Upper lobe of left lung (tissue), 6 donors: ENCODE measurements around the gene TMEM117. TPM values are rescaled to one million over a fixed set of nuclear protein-coding genes. Genes with fewer than 3 reads are reported as not detected.

Experiments
- ATAC-seq, 2 donors: fragments of 200-7000 bp; cut with Tn5 transposase; one replicate each; pipeline ENCODE4 v1.9.1; 2022; ENCODE audit warnings: mild to moderate bottlenecking in 2 of 2, moderate library complexity in 2 of 2; ENCODE audit not compliant: low FRiP score in 2 of 2
- DNase-seq, 2 donors: peaks; one replicate each; pipeline ENCODE4 v3.0.0-alpha.2; 2019 to 2020
- H3K27ac ChIP-seq, 4 donors: fragments of 200-600 bp; sonication (generic); one replicate each; pipeline ENCODE4 v1.5.1; 2016 to 2019
- H3K27me3 ChIP-seq, 4 donors: fragments of 200-600 bp; sonication (generic); one replicate each; pipeline ENCODE4 v1.5.1; 2017 to 2019
- H3K36me3 ChIP-seq, 4 donors: fragments of 200-600 bp; sonication (generic); one replicate each; pipeline ENCODE4 v1.5.1; 2016 to 2019
- H3K4me1 ChIP-seq, 4 donors: fragments of 200-600 bp; sonication (generic); one replicate each; pipeline ENCODE4 v1.5.1; 2018 to 2019
- H3K4me3 ChIP-seq, 4 donors: fragments of 200-600 bp; sonication (generic); one replicate each; pipeline ENCODE4 v1.5.1; 2017 to 2019; ENCODE audit warnings: mild to moderate bottlenecking in 2 of 4, moderate library complexity in 1 of 4
- H3K9me3 ChIP-seq, 4 donors: fragments of 200-600 bp; sonication (generic); one replicate each; pipeline ENCODE4 v1.5.1; 2018 to 2019
- CTCF ChIP-seq, 6 experiments: fragments of 450-650 bp in 4 of 6; fragments of 200-600 bp in 2 of 6; sonication (generic) in 2 of 6; IDR thresholded peaks; one replicate each; pipeline ENCODE4 v1.5.1; 2016 to 2019; ENCODE audit warnings: antibody characterized with exemption in 6 of 6
- EP300 ChIP-seq, 4 donors: sonication (generic); formaldehyde crosslinking; IDR thresholded peaks; one replicate each; pipeline ENCODE4 v1.5.1; 2017; ENCODE audit warnings: antibody characterized with exemption in 4 of 4, control low read depth in 2 of 4
- POLR2A ChIP-seq, 4 donors: fragments of 450-650 bp; IDR thresholded peaks; one replicate each; pipeline ENCODE4 v1.5.1; 2016 to 2017; ENCODE audit warnings: antibody characterized with exemption in 4 of 4, mild to moderate bottlenecking in 2 of 4
- POLR2AphosphoS5 ChIP-seq, 2 donors: sonication (generic); formaldehyde crosslinking; IDR thresholded peaks; one replicate each; pipeline ENCODE4 v1.5.1; 2017; ENCODE audit warnings: antibody characterized with exemption in 2 of 2
- WGBS, 2 donors: methylation state at CpG; one replicate each; pipeline ENCODE4 v1.1.5; 2017 to 2018; 5-methylcytosine and 5-hydroxymethylcytosine counted together
- total RNA-seq, 6 donors: library from RNA; depleted of rRNA in 4 of 6; stranded (reverse); fragments of >200 nt in 4 of 6; gene quantifications; one replicate each; pipeline versions ENCODE4 v1.1.0 to v1.2.1, GENCODE V29; 2016 to 2021
- donor health status: DM: no; HTN: no; CAD: no; lungs with moderate emphysema.
- donor health status: DM: no; HTN: yes; CAD: no; lungs with severe emphysema.

The TMEM117 gene
- total RNA-seq, 6 donors from 2014 or later = 2.6 to 8.4 (median 4.2) TPM

GRCh38 chr12:43957732-43958372 is 122.0 kb downstream of the TMEM117 start:
- no peaks in the 10 kb centered on the region for H3K36me3 ChIP-seq
- WGBS, 2 donors = 40 to 45% methylated on average over 2 of the region's 2 CpGs
- ATAC-seq (peak in 1 of 2 donors; percentile 80), DNase-seq (no peak)
- no peak overlapping the region for H3K27ac ChIP-seq
- H3K4me1 ChIP-seq = peaks cover 0 to 3% (median 0%) of the 10 kb centered on the region in 4 donors
- no peaks in the 10 kb centered on the region for H3K9me3 ChIP-seq
- TF ChIP-seq CTCF (IDR thresholded peaks at IDR 0.05) (peak in 2 of 6 experiments; percentile 24 to 25), POLR2AphosphoS5 (IDR thresholded peaks at IDR 0.05) (no peak)
- H3K4me3 ChIP-seq = no peak overlapping the region
- H3K27me3 ChIP-seq = no peaks in the 10 kb centered on the region

- Histone ChIP-seq H3K27ac (no peak overlapping the region), H3K4me3 (no peak overlapping the region), H3K9me3 (no peaks in the 10 kb centered on the region), H3K36me3 (no peaks in the 10 kb centered on the region), H3K4me1 (no peaks in the 10 kb centered on the region), H3K27me3 (no peaks in the 10 kb centered on the region)
- no peak for TF ChIP-seq POLR2AphosphoS5 (IDR thresholded peaks at IDR 0.05)
- TF ChIP-seq CTCF (IDR thresholded peaks at IDR 0.05) = no peak
- TF ChIP-seq POLR2A (IDR thresholded peaks at IDR 0.05) = no peak
- TF ChIP-seq EP300 (IDR thresholded peaks at IDR 0.05) = no peak
- ATAC-seq (no peak), DNase-seq (no peak)
- WGBS, 2 donors = 73 to 94% methylated on average over 2 of the region's 2 CpGs
These were observed 128.2 kb downstream of the TMEM117 start for GRCh38 chr12:43964033-43964432.

GRCh38 chr12:43964961-43965360 is 129.1 kb downstream of the TMEM117 start:
- ATAC-seq = peak in 1 of 2 donors; percentile 92

GRCh38 chr12:43965899-43966298 is 130.0 kb downstream of the TMEM117 start:
- ATAC-seq = no peak
- no peaks in the 10 kb centered on the region for H3K36me3 ChIP-seq
- no peaks in the 10 kb centered on the region for H3K9me3 ChIP-seq
- TF ChIP-seq POLR2A (IDR thresholded peaks at IDR 0.05) (no peak), CTCF (IDR thresholded peaks at IDR 0.05) (no peak), POLR2AphosphoS5 (IDR thresholded peaks at IDR 0.05) (no peak), EP300 (IDR thresholded peaks at IDR 0.05) (no peak)
- no peak overlapping the region for H3K4me3 ChIP-seq
- H3K27ac ChIP-seq = no peak overlapping the region
- DNase-seq = no peak
- 72 to 77% methylated on average over 3 of the region's 3 CpGs for WGBS, 2 donors
- H3K4me1 ChIP-seq = no peaks in the 10 kb centered on the region
- no peaks in the 10 kb centered on the region for H3K27me3 ChIP-seq

More at GRCh38 chr12:43964961-43965360, 129.1 kb downstream of the TMEM117 start:
- Histone ChIP-seq H3K4me3 (no peak overlapping the region), H3K27me3 (no peaks in the 10 kb centered on the region), H3K9me3 (no peaks in the 10 kb centered on the region), H3K27ac (no peak overlapping the region), H3K4me1 (no peaks in the 10 kb centered on the region), H3K36me3 (no peaks in the 10 kb centered on the region)
- WGBS, 2 donors = 66 to 67% methylated on average over 3 of the region's 3 CpGs
- TF ChIP-seq CTCF (IDR thresholded peaks at IDR 0.05) = no peak
- no peak for TF ChIP-seq POLR2A (IDR thresholded peaks at IDR 0.05)
- TF ChIP-seq POLR2AphosphoS5 (IDR thresholded peaks at IDR 0.05) = no peak
- no peak for TF ChIP-seq EP300 (IDR thresholded peaks at IDR 0.05)
- DNase-seq = no peak

- Histone ChIP-seq H3K4me3 (no peak overlapping the region), H3K9me3 (no peaks in the 10 kb centered on the region), H3K4me1 (no peaks in the 10 kb centered on the region), H3K36me3 (no peaks in the 10 kb centered on the region), H3K27ac (no peak overlapping the region), H3K27me3 (no peaks in the 10 kb centered on the region)
- ATAC-seq (no peak), DNase-seq (no peak)
- TF ChIP-seq CTCF (IDR thresholded peaks at IDR 0.05) = no peak
- no peak for TF ChIP-seq POLR2A (IDR thresholded peaks at IDR 0.05)
- no peak for TF ChIP-seq EP300 (IDR thresholded peaks at IDR 0.05)
- no peak for TF ChIP-seq POLR2AphosphoS5 (IDR thresholded peaks at IDR 0.05)
- WGBS, 2 donors = 64 to 74% methylated on average over 4 of the region's 4 CpGs
These were observed 132.9 kb downstream of the TMEM117 start for GRCh38 chr12:43968736-43969135.
